Fibroblast of skin of scalp (primary cell): Measurements from ENCODE around the gene RAB3C.
A peak's percentile ranks its signal among the peaks of the same experiment; 100 is the strongest.

ENCODE experiments used
- DNase-seq: peaks from one replicate; pipeline ENCODE4 v3.0.0-alpha.2; 2013

The RAB3C gene

DNA sequence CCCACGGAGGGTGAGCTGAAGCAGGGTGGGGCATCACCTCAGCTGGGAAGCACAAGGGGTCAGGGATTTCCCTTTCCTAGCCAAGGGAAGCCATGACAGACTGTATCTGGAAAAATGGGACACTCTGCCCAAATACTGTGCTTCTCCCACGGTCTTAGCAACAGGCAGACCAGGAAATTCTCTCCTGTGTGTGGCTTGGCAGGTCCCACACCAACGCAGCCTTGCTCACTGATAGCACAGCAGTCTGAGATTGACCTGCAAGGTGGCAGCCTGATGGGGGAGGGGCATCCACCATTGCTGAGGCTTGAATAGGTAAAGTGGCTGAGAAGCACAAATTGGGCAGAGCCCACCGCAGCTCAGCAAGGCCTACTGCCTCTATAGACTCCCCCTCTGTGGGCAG is 23.2 kb downstream of the RAB3C start:
- DNase-seq, result no peak

DNA sequence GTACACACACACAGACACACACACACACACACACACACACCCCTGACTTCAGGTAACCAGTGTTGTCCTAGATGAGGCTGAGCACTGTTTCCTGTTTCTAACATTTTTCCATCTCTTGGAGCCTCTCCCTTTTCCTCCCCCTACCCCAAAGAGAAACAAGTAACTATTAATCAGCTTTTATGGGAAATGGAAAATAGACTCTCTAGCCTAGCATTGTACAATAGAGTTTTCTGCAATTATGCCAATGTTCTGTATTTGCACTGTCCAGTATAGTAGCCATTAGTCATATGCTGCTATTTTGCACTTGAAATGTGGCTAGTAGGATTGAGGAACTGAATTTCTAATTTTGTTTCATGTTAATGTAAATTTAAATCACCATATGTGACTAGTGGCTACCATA is 33.1 kb downstream of the RAB3C start:
- no peak for DNase-seq

DNA sequence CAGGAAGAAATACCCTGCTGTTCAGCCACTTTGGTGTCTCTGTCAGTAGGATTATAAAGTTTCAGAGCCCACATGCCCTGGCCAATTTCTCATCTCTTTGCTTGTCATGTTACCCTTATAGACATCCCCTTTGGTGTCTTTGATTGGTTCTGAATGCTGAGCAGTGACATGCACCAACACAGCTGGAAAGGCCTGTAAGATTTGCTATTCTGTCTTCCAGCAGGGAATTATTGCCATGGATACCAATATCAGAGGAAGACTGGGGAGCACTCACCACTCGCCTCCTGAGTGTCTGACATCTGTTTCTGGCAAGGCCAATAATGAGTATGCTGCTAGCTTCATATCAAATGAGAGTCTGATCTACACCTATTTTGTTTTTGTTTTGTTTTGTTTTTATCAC is 34.4 kb downstream of the RAB3C start:
- DNase-seq, result no peak

DNA sequence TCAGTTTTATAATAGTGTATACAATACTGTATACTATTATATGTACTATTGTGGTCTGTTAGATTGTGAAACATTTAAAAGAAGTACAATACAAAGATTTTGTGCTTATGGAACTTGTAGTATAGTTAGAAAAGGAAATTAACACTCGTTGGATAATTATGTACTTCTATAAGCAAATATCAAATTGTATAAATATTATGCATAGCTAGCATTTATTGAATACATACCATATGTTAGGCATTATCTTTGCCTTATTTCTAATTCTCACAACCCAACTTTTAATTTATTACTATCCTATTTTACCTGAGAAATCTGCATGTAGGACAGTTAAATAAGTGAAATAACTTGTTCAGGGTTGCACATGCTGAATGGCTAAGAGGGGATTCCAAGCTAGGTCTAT is 37.5 kb downstream of the RAB3C start:
- DNase-seq, result no peak

DNA sequence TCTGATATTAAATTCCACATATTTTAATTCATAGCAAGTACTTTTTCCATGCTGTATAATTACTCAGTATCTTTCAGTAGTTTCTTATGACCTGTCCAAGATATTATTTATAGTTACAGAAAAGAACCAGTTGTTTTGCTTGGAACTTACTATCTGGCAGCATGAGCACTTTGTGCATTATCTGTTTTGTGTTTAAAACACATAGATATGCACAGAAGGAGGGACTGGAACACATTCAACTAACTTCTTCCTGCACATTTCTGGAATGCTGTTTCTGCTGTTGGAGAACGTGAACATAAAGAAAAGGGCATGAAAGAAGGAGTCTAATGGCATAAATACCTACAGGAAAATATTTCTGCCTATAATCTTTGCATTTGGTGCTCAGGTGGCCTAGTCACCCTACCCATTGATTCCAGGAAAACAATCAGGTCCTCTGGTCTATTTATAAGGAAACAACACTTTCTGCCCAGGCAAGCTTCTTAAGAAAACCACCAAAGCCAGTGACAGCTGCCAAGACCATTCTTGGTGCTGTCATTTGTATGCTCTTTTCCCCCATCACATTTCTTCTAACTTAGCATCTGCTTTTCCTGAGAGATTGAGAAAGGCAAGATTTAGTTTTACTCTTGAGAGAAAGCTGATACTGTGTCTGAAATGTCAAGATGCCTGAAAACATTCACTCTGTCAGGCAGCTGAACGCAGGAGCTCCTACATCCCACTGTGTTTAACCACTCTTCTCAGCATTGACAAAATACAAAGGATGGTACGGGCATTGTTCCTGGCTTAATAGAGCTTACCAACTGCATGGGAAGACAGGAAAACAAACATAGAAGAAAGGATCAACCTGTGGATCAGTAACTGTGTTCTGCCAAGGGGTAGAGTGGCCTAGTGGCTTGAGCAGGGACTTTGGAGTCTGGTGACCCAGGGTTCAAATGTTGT is 40.3 kb downstream of the RAB3C start:
- DNase-seq, result no peak

DNA sequence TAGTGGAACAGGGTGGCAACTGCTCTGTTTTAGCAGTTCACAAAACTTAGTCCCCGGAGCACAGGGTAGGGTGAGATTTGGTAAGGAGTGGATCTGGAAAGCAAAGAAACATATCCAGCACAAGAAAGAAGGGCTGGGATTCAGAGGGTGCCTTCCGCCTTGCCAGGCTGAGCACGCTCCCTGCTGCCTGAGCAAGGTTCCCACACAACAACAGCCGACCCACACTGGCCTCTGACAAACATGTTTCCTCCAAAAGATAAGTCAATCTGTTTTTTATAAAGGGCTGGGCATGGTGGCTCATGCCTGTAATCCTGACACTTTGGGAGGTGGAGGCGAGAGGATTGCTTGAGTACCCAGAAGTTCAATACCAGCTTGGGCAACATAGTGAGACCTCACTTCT is 45.8 kb downstream of the RAB3C start:
- no peak for DNase-seq

DNA sequence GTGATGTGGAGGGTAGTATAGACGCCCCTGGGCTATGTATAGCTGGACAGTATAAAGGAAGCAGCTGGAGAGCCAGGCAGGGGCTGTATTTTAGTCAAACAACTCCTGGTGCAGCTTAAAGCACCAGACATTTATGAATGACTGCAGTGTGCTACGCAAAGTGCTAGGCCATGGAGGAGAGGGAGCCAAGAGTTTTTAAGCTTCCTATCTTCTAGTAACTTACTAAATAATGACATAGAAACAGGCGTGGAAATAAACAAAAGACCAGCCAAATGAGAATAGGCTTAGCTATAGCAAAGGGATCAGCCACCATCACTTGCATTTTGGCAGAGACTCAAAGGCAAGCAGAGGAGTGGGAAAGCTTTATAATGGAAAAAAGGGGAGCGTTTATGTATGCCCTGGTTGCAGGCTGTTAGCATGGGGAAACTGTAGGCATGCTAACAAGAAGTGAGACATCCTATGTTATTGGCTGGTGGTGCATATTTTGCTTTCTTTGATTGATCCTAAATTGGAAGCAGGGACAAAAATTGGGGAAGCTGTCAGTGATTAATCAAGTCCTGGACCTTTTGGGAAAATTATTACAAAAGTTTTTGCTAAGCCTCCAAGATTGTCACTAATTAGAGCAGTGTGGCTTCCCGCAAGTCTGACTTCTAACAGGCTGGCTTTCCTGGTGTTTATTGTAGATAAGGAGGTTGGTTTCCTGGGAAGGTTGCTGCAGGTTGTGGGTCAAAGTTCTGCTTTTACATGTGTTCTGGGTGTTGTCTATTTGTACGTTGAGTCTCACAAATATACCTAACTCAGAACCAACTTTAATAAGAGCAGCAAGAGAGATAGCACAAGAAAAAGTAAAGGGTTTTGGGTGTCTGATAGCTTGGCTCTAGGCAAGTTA is 46.6 kb downstream of the RAB3C start:
- DNase-seq, result no peak

DNA sequence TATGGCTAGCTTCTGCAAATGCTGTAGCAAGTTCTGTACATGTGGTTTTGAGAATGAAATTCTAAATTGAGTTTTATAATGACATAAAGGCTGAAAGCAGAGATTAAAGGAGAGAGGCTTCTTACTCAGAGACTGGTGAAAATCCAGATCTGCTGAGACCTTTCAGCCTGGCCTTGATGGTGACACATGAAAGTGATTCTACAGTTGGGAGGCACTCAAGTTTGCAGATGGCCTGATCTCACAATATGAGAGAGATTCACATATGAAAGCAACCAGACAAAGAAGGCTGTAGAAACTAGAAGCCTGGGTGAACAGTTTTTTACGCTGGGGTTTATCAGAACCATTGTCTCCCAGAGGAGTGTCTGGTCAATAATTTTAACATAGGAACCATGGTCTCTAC is 49.0 kb downstream of the RAB3C start:
- no peak for DNase-seq

DNA sequence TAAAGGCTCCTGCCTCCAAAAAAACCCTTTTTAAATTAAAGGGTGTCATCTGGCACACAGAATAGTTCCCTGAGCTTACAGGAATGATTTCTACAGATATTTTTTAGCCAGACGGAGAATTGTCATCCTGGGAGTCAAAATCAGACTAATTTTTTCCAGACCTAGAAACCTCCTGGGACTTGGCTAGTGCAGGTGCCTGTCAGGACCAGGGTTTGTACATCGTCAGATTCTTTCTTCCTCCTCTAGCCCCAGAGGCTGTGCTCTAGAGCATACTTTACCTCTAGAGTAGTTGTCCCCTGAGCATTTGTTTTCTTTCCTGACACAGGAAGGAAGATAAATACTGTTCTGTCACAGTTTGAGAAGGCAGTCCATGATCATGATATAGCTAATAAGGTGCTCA is 52.5 kb downstream of the RAB3C start:
- no peak for DNase-seq

DNA sequence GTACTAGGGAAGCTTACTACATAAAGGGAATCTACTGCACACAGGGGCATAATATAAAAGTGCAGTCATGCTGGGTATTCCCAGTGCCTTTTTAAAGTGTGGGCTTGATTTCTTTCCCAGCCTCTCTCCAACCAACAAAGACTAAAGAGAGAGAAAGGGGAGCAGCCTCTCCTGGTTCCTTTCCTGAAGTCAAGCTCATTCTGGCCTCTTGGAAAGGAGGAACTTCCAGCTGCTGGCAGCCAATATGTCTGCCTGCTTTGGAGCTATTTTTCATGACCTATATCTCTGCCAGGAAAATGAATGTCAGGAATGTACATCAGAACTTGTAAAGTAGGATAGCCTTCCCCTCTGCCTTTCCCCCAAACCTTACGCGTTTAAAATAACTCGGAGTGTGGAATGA is 57.1 kb downstream of the RAB3C start:
- DNase-seq, result no peak

DNA sequence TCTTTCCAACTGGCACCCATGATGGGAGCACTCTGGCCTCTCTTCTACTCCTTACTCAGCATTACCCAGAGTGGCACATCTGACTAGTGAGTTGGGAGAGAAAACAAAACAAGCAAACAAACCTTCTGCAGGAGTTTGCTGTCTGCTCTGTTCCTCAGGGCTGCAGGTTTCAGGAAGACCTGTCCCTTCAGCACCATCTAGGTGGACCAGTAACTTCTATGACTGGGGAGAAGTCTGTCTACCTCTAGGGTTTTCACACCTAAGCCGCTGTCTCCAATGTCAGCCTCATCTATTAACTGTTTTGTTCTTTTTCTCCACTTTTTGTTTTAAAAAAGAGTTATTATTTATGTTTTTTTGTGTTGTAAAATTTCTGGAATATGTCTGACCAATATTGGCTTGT is 58.7 kb downstream of the RAB3C start:
- DNase-seq, result no peak

DNA sequence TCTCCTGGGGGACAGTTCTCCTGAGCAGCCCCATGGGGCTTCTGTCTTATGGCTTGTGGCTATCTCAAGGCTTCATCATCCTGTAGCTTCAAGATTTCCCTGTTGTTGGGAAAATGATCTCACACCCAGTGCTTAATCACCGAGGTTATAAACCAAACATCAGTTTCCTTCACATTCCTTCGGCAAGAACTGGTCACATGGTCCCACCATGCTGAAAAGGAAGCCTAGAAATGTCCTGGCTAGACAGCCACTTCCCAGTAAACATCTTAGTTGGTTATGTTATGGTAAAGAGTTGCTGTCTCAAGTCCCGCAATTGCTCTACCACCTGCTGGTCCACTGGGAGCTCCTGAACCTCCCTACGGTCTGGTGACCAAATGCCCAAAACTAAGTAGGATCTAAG is 66.0 kb downstream of the RAB3C start:
- peak; percentile 3 for DNase-seq

DNA sequence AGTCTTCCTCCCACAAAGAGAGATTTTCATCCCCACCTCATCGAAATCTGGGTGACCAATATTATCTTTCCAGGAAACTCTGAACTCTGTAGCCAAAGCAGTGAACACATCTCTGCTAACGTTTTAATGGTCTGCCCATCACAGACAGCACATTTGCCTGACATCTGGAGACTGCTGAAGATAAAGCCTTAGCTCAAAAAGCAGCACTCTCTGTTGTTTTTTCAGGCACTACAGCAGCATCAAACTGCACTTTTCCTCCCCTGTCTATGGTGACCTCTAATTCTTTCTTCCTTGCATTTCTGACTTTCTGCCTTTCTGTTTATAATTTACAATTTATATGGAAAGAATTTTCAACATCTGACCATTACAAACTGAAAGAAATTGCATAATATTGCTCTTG is 66.8 kb downstream of the RAB3C start:
- DNase-seq, result no peak

DNA sequence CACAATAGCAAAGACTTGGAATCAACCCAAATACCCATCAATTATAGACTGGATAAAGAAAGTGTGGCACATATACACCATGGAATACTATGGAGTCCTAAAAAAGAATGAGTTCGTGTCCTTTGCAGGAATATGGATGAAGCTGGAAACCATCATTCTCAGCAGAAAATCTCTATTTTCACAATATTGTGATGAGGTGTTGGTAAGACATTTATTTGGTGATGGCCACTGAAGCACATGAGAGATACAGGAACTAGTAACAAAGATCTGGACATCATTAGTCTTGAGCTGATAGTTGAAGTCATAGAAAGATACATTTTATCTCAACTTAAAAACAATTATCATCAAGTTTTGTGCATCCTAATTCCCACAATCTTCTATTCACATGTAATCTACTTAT is 70.6 kb downstream of the RAB3C start:
- no peak for DNase-seq

DNA sequence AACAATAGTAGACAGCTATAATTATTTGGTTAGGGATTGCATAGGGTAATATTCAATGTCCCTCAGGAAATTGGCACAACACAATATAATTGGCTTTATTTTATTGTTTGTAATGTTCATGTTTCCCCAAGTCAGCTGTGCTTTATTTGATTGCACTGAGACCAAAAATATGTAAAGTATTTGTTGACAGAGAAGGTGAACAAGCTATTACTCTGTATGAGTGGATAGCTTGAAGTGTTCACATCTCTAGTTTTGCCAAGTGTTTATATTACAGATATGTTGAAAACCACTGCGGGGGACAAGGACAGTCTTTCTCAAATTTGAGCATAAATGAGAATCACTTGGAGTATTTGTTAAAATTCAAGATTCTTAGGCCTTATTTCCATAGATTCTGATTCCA is 83.3 kb downstream of the RAB3C start:
- DNase-seq, result no peak

DNA sequence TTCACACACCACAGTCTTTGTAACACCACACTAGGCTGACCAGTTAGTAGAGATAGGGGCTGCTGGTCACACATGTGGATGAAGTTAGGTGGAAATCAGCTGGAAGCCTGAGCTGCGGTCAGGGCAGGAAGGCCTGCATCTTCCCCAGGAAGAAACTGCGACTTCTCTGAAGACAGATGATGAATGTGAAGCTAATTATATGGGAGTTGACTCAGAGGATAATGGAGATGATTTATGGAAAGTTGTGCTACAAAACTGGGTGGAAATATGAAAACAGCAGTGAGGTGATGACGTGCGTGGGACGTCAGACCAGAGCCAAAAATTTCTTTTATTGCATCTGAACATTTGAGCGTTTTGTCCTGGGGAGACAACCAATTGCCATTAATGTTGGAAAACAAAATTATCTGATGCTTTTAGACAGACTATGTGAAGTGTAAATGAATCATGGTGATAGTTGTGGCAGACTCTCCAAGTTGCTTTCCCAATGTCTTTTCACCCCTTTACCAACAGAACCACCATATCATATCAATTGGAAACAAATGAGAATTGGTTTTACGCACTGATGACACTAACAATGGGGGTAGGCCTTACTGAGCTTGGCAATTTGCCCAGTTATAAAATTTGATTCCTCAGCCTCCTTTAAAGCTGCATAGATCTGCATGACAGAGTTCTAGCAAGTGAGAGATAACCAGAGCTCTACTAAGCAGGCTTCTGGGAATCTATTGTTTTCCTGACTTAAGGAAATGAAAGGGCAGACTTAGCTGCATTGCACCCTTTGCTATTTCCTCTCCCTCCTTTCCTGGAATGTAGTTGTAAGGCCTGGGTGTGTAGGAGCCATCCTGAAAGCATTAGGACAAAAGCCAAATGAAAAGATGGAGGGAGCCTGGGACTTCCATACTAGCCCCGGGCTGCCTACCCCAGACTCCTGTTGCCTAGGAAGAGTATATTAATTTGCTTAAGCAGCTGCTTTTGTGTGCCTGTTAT is 84.0 kb downstream of the RAB3C start:
- peak; percentile 12 for DNase-seq

DNA sequence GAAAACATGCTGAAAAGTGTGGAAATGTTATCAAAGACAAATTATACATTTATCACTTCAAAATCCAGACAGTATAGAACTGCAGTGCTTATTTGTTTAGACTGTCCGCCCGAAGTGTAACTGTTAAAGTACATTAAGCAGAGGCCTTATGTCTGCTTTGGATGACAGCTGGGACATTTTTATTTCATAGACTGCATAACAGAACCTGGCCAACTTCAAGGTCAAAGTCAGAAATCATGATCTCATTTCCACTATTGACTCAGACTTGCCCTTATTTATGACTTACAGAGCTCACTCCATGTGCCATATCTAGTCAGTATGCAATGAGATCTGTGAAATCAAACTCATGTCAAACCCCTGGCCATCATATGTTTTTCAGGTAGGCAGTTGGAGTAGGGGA is 87.7 kb downstream of the RAB3C start:
- no peak for DNase-seq

DNA sequence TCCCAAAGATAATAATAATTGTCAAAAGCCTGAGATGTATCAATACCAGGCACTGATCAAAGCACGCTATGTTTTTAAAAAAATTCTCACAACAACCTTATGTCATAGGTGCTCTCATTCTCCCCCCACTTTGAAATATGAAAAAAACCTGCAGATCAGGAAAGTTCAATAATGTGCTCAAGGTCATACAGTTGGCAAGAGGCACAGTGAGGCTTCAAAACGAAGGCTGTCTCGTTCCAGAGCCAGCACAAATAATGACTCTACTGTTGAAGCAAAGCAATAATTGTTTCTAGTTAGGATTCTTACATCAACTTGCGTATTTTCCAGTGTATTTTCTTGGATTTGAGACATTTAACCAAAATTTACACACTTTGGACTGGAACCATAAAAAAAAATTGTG is 88.3 kb downstream of the RAB3C start:
- DNase-seq, result no peak

DNA sequence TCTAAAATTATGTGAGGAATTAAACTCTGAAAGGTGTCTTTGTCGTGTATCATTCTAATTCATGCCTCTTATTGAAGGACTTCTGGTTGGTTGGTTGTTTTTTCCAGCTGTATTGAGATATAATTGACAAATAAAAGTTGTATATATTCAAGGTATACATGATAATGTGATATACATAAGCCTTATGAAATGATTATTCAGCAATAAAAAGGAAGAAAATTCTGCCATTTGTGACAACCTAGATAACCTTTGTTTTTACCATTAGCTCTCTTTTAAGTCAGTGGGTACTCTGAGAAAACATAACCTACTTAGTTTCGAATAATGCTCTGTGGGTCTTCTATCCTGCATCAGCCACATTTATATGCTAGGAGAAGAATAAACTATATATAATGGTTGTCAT is 89.6 kb downstream of the RAB3C start:
- no peak for DNase-seq

DNA sequence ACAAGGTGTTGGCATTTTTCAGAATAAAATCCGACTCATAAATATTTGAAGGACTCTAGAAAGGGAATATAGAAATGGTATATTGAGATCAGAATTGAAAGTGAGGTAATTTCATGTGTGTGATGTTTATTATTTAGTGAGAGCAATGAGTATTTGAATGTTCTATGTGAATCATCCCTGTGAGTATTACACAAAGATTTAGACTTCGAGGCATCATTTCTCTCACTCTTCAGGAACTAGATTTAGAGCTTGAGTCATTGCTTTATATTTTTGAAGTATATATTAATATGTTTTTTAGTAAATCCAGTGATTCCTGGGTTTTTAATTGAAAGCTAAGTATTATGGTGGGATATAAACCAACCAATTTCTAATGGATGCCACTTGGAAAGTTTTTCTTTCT is 91.2 kb downstream of the RAB3C start:
- no peak for DNase-seq

DNA sequence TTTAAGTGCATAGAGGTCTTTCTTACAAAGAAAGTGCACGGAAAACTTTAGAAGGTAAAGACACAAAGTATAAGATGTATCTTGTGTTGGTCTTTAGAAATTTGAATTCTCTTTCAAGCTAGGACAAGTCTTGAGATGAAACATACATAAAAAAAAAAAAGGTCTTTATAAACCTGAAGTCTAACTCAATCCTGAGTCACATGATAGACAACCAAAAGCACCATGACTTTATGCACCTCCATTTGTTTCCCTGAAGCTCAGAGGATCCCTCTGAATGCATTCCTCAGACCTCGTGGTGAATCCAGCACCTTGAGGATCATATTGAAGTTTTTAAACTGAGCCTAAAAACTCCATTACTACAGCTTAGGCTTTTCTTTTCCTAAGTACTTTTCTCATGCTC is 91.8 kb downstream of the RAB3C start:
- DNase-seq, result no peak

DNA sequence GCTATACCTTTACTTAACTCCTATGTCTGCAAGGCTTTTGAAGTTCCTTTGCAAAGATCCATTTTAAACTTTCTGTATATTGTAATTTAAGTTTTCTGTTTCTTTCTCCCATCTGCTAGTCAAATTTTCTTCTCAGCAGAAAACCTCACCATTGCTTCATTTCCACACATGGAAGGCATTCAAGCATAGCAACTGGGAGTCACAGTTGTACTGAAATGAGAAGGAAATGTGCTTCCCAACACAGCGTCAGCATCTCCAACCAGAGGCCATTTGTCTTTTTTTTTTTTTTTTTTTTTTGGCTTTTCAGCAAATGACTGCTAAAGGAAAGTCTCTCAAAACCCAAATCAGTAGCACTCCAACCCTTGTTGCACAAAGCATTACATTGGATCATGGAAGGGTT is 92.5 kb downstream of the RAB3C start:
- no peak for DNase-seq

DNA sequence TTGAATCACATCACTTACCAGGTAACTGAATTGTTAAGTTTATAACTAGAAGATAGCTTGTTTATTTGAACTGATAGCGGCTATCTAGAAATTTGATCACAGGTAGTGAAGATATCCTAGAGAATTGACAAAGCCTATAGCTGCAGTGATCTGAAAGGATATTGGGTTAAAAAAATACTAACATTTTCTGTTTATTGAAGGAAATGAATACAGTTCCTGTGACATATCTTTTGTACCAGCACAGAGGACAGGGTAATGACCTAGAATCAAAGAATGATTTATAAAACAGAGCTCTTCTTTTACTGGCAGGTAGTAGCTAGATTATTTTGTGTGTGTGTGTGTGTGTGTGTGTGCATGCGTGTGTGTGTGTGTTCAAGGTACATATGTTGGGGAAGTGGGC is 94.8 kb downstream of the RAB3C start:
- no peak for DNase-seq
